Renal cortical epithelial cell (primary cell): ENCODE data around the gene MRPS18B. TPM values are rescaled to one million over a fixed set of nuclear protein-coding genes. Genes with fewer than 3 reads are reported as not detected.
"Not testable (repeated sequence)": the region's sequence is repeated elsewhere in the genome, so short reads cannot be mapped to it uniquely, and the experiment has no call there.

Experiments used
- DNase-seq: peaks from one replicate; pipeline ENCODE4 v3.0.0-alpha.2; 2011; ENCODE audit warnings: low read depth
- total RNA-seq: library from RNA; depleted of rRNA; stranded (reverse); fragments of >200 nt; gene quantifications from 2 replicates; pipeline ENCODE4 v1.2.3, GENCODE V29; 2014

Gene MRPS18B
- total RNA-seq, 1 donor from 2014 or later, result 31.0 TPM

- DNase-seq, result no peak
Measured at GRCh38 chr6:30641048-30641447, 23.4 kb downstream of the MRPS18B start.

GRCh38 chr6:30643656-30644055, 26.0 kb downstream of the MRPS18B start:
- no peak for DNase-seq

GRCh38 chr6:30644769-30645168, 27.1 kb downstream of the MRPS18B start:
- DNase-seq, result no peak

- DNase-seq, result no peak
Measured at GRCh38 chr6:30645989-30646388, 28.3 kb downstream of the MRPS18B start.

- peak; percentile 85 for DNase-seq
Measured at GRCh38 chr6:30646450-30647241, 29.0 kb downstream of the MRPS18B start, which contains the start of gene C6orf136. Gene C6orf136 (plus strand): TSS chr6:30647133. CDS start chr6:30647232, 99 bp downstream.

- DNase-seq, result peak; percentile 33
Measured at GRCh38 chr6:30647242-30648116, 29.8 kb downstream of the MRPS18B start.

- no peak for DNase-seq
Measured at GRCh38 chr6:30651143-30651542, 33.5 kb downstream of the MRPS18B start.

- DNase-seq, result no peak
Measured at GRCh38 chr6:30654798-30655742, 37.4 kb downstream of the MRPS18B start.

- no peak for DNase-seq
Measured at GRCh38 chr6:30655743-30656094, 38.1 kb downstream of the MRPS18B start.

- no peak for DNase-seq
Measured at GRCh38 chr6:30656513-30656912, 38.9 kb downstream of the MRPS18B start.

GRCh38 chr6:30657454-30657853, 39.8 kb downstream of the MRPS18B start:
- no peak for DNase-seq

- not testable (repeated sequence) for DNase-seq
Measured at GRCh38 chr6:30657922-30658321, 40.3 kb downstream of the MRPS18B start.

- DNase-seq, result no peak
Measured at GRCh38 chr6:30664994-30665767, 47.5 kb downstream of the MRPS18B start.

GRCh38 chr6:30666300-30666699, 48.7 kb downstream of the MRPS18B start:
- peak; percentile 49 for DNase-seq

GRCh38 chr6:30670760-30671527, 53.3 kb downstream of the MRPS18B start:
- DNase-seq, result no peak

GRCh38 chr6:30672445-30673253, 55.0 kb downstream of the MRPS18B start, which contains the start of gene DHX16:
Gene DHX16 (minus strand): TSS chr6:30673006. CDS start chr6:30672841, 165 bp downstream.
- peak; percentile 96 for DNase-seq
